ENCODE data around the gene C10orf88. TPM values are rescaled to one million over a fixed set of nuclear protein-coding genes. Genes with fewer than 3 reads are reported as not detected.

C10orf88 gene
- total RNA-seq (2021; fragmentation: NEBNext Ultra II Directional; extraction: Animal tissue kit (Norgen Biotek cat#: 25700)) (8.1 and 11.0 TPM in 2 replicates), polyA plus RNA-seq (2011; rRNA removed) (1.4 and 3.2 TPM in 2 replicates), polyA minus RNA-seq (2011; rRNA and poly(A)+ RNA removed) (5.1 and 8.1 TPM in 2 replicates)
- polyA plus RNA-seq (2011; cell fraction: cytosol; rRNA removed): 3.9 TPM
- 2.8 TPM for polyA plus RNA-seq (2011; cell fraction: nucleus; rRNA removed)
- 6.3 to 14.1 TPM (median 7.7 TPM) in 4 replicates for polyA plus RNA-seq (2012, experiment 1 of 2)
- polyA plus RNA-seq (2012, experiment 2 of 2): 3.3 TPM
- polyA plus RNA-seq (2013, experiment 1 of 2): 4.3 TPM
- 3.8 TPM for polyA plus RNA-seq (2013, experiment 2 of 2)
- 3.4 TPM for polyA minus RNA-seq (2011; cell fraction: cytosol; rRNA and poly(A)+ RNA removed)
- 5.0 TPM for polyA minus RNA-seq (2011; cell fraction: nucleus; rRNA and poly(A)+ RNA removed)
- long read RNA-seq, experiment 1, partial matches to known transcripts: 1 of 4 reads
- long read RNA-seq, experiment 1, other reads (novel, unspliced or antisense): 1 of 4 reads
- long read RNA-seq, experiment 2, transcript C10orf88-204 (6 exons, 2,482 nt): major isoform, 9 of 18 reads
- long read RNA-seq, experiment 2, partial matches to known transcripts: 6 of 18 reads
- long read RNA-seq, experiment 2, other reads (novel, unspliced or antisense): 3 of 18 reads

- 0 out of 2 replicates have a peak within 1 kb of the TSS, but pooled peaks have one; percentile 55 for H2BK20ac ChIP-seq (ENCODE audit: low read length)
- CTCF ChIA-PET (ENCODE audit: partially characterized antibody): interaction anchor here (0.7 kb wide), 1 partner anchor 228 kb away, joined by 3 read pairs; no protein-coding TSS in a partner anchor
- POLR2A ChIA-PET (ENCODE audit: partially characterized antibody): interaction anchor here (0.8 to 1.4 kb wide), 4 partner anchors 26 to 108 kb away, joined by 3 to 6 read pairs (median 4); partner anchors contain the start of genes CUZD1 and PSTK
- no peak for TF ChIP-seq TCF12 (IDR thresholded peaks at IDR 0.05; ENCODE audit: low read depth, low read length)
- no peak for TF ChIP-seq CBX8 (IDR thresholded peaks at IDR 0.05; ENCODE audit: borderline replicate concordance, low read depth, low read length)
- TF ChIP-seq SP2 (IDR thresholded peaks at IDR 0.05; ENCODE audit: low read length): no peak
- no peak for TF ChIP-seq CEBPB (IDR thresholded peaks at IDR 0.05; ENCODE audit: low read depth, low read length)
- peak; percentile 57 for TF ChIP-seq GTF2F1 (IDR thresholded peaks at IDR 0.05; ENCODE audit: borderline replicate concordance, low read depth, low read length)
- 0 out of 2 replicates have a peak, but pooled peaks have one; percentile 7 for TF ChIP-seq CHD2 (IDR thresholded peaks at IDR 0.05; ENCODE audit: low read length)
- TF ChIP-seq FOSL1 (IDR thresholded peaks at IDR 0.05; ENCODE audit: insufficient read depth, low read depth, low read length): no peak
- TF ChIP-seq SP4 (IDR thresholded peaks at IDR 0.05; ENCODE audit: low read length): peak; percentile 94; the same call in 1 of the 2 replicates
These were observed at the start of gene C10orf88 for GRCh38 chr10:122953902-122954730. TSS of gene C10orf88 (minus strand) at chr10:122954227. CDS start at chr10:122954178, 49 bp downstream.

More at GRCh38 chr10:122953902-122954730, at the start of gene C10orf88:
- H3K36me3 ChIP-seq (ENCODE audit: control insufficient read depth in 2 of 4, insufficient read depth in 4 of 4, low read length in 3 of 4): peaks cover 0 to 6% (median 4%) of the 10 kb centered on the region in 4 experiments; a peak in 5 of 8 replicates
- peak within 1 kb of the TSS; percentile 48 for H4K5ac ChIP-seq (ENCODE audit: insufficient read length, low read depth, low read length)
- H3K23ac ChIP-seq (ENCODE audit: insufficient read length): no peak within 1 kb of the TSS
- H3K14ac ChIP-seq (ENCODE audit: insufficient read length): no peak within 1 kb of the TSS
- H3K4me2 ChIP-seq (ENCODE audit: insufficient read depth in 1 of 2, low read depth in 2 of 2, low read length in 2 of 2): peak within 1 kb of the TSS; percentile 40 to 66
- peak; percentile 80 for FAIRE-seq
- H4K91ac ChIP-seq (replicated peaks; ENCODE audit: insufficient read length, low read length): peak within 1 kb of the TSS; percentile 97
- no peaks in the 10 kb centered on the region for H4K20me1 ChIP-seq (replicated peaks in 1 of 2; ENCODE audit: control insufficient read depth in 1 of 2, insufficient read depth in 2 of 2, low read length in 2 of 2)
- H2BK15ac ChIP-seq (ENCODE audit: low read length): peak within 1 kb of the TSS; percentile 100
- peaks cover 4% of the 10 kb centered on the region; the same call in 1 of the 2 replicates for H3K23me2 ChIP-seq (ENCODE audit: low read depth, low read length)
- H3K4me1 ChIP-seq (replicated peaks in 1 of 4; ENCODE audit: control insufficient read depth in 3 of 4, insufficient read depth in 4 of 4, low read length in 3 of 4): peaks cover 0 to 3% (median 0%) of the 10 kb centered on the region in 4 experiments; a peak in 1 of 7 replicates
- no peak within 1 kb of the TSS for H3K56ac ChIP-seq (replicated peaks; ENCODE audit: insufficient read length, low read depth, low read length)
- H2BK5ac ChIP-seq (ENCODE audit: low read depth, low read length): peak within 1 kb of the TSS; percentile 76; the same call in 1 of the 2 replicates
- H2AK5ac ChIP-seq (ENCODE audit: low read depth, low read length): no peak within 1 kb of the TSS
- 16% methylated on average over 76 of the region's 77 CpGs; no CpG with 5 or more reads in 1 of the 2 experiments for WGBS, 2 experiments (ENCODE audit: extremely low coverage in 1 of 2, insufficient coverage in 1 of 2, insufficient read length in 1 of 2, insufficient replicate concordance in 2 of 2, low coverage in 1 of 2, low lambda C conversion rate in 2 of 2, missing lambda C conversion rate in 1 of 2)
- H3K79me2 ChIP-seq (ENCODE audit: control insufficient read depth in 1 of 2, insufficient read depth in 2 of 2, low read length in 2 of 2): peaks cover 0 to 9% of the 10 kb centered on the region in 2 experiments; a peak in 1 of 4 replicates
- H3K9ac ChIP-seq (replicated peaks in 1 of 4; ENCODE audit: extremely low read depth in 1 of 4, low read depth in 3 of 4, low read length in 3 of 4): peak within 1 kb of the TSS in 3 of 4 experiments; percentile 62 to 78 (median 77); a peak in 6 of 7 replicates
- H4K8ac ChIP-seq (ENCODE audit: extremely low read depth, insufficient read depth, low read length): peak within 1 kb of the TSS; percentile 97
- peak within 1 kb of the TSS; percentile 93; the same call in 1 of the 2 replicates for H3K18ac ChIP-seq (ENCODE audit: extremely low read depth, low read length)
- H2AFZ ChIP-seq (ENCODE audit: low read length): peak within 1 kb of the TSS; percentile 100
- peaks cover 7 to 15% (median 13%) of the 10 kb centered on the region in 4 experiments for H3K27me3 ChIP-seq (replicated peaks in 1 of 4; ENCODE audit: control insufficient read depth in 3 of 4, extremely low read depth in 1 of 4, insufficient read depth in 3 of 4, low read length in 3 of 4)
- H3K4ac ChIP-seq (replicated peaks; ENCODE audit: insufficient read length, low read depth, low read length): no peak within 1 kb of the TSS
- peaks cover 7 to 8% of the 10 kb centered on the region in 2 experiments; a peak in 3 of 4 replicates for H3K9me3 ChIP-seq (ENCODE audit: insufficient read depth in 2 of 2, low read depth in 1 of 2, low read length in 1 of 2)
- peak; percentile 91 to 97 for DNase-seq (ENCODE audit: low read depth in 1 of 2, low spot score in 2 of 2)
- H2BK120ac ChIP-seq (replicated peaks; ENCODE audit: low read depth, low read length): no peak within 1 kb of the TSS
- peak within 1 kb of the TSS; percentile 99 for H2BK12ac ChIP-seq (ENCODE audit: low read depth, low read length)
- H3K79me1 ChIP-seq (ENCODE audit: low read depth, low read length): no peaks in the 10 kb centered on the region
- peak within 1 kb of the TSS; percentile 71; the same call in 1 of the 2 replicates for H3K27ac ChIP-seq (ENCODE audit: low read depth, low read length)
- H3K4me3 ChIP-seq (ENCODE audit: extremely low read depth in 1 of 4, insufficient read depth in 2 of 4, low read depth in 3 of 4, low read length in 4 of 4): peak within 1 kb of the TSS; percentile 62 to 92 (median 74)
